GM19395 (cell line): ENCODE measurements around the gene NPIPA7.
"Not testable (repeated sequence)": the region's sequence is repeated elsewhere in the genome, so short reads cannot be mapped to it uniquely, and the experiment has no call there.

ENCODE experiments used
- ATAC-seq: cut with Tn5 transposase; IDR thresholded peaks from one replicate; pipeline ENCODE4 v1.9.1; 2021; ENCODE audit warnings: mild to moderate bottlenecking, moderate library complexity; ENCODE audit not compliant: unreplicated experiment

The NPIPA7 gene

GRCh38 chr16:16417914-16418544 is 39.1 kb downstream of the NPIPA7 start:
- ATAC-seq: not testable (repeated sequence)

- not testable (repeated sequence) for ATAC-seq
These were observed 41.6 kb downstream of the NPIPA7 start for GRCh38 chr16:16420515-16420914.

GRCh38 chr16:16425146-16425545 is 46.2 kb downstream of the NPIPA7 start:
- not testable (repeated sequence) for ATAC-seq

DNA sequence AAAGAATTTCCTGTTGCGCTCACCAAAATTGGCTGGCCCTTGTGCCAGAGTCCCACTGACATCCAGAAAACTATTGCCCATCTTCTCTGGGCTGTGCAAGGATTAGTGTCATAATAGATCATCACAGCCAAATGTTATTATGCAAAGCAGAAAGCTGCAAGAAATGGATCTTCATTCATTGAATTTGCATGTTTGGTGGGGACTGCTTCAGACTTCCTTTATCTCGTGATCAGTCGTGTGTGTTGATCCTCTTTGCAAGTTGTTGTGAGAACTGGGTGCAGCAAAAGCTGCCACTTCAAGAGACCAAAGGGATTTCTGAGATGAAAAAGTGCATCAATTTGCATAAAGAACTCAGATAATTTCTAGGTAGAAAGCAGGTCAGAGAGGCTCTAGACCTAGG is 52.2 kb downstream of the NPIPA7 start:
- not testable (repeated sequence) for ATAC-seq

- ATAC-seq: not testable (repeated sequence)
These were observed 55.8 kb downstream of the NPIPA7 start for GRCh38 chr16:16434711-16435110.

DNA sequence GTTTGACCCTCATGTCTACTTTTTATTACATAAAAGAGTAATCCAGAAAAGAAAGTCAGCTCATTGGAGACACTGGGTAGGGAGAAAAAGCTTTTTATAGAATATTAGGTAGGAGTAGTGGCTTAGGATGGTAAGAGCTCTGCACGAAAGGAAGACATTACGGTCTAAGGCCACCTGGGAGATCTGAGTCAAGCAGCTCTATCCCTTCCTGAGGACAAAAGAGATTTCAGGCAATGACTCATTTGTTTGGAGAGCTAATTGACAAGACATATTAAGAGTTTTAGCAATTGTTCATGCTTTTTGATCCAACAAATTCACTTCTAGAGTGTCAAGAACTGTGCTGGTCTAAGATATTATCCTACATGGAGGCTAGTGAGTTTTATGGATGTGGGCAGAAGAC is 62.5 kb downstream of the NPIPA7 start:
- not testable (repeated sequence) for ATAC-seq
